Measurements from ENCODE around the gene CUL4A.

DNA sequence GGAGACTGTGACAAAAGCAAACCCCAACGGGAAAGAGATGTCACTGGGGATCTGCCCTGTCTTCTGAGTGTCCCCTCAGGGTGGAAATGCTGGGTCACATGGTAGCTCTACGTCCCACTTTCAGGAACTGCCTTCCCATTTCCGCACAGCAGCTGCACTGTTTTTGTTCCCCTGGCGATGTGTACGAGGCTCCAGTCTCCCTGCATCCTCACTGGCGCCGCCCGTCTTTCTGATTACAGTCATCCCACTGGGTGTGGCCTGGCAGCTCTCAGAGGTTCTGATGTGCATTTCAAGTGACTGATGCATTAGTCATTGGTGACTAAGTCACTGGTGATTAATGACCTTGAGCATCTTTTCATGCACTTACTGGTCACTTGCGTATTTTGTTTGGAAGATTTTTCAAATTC is 22.1 kb upstream of the CUL4A start:
- TF ChIP-seq, protein P1, sequence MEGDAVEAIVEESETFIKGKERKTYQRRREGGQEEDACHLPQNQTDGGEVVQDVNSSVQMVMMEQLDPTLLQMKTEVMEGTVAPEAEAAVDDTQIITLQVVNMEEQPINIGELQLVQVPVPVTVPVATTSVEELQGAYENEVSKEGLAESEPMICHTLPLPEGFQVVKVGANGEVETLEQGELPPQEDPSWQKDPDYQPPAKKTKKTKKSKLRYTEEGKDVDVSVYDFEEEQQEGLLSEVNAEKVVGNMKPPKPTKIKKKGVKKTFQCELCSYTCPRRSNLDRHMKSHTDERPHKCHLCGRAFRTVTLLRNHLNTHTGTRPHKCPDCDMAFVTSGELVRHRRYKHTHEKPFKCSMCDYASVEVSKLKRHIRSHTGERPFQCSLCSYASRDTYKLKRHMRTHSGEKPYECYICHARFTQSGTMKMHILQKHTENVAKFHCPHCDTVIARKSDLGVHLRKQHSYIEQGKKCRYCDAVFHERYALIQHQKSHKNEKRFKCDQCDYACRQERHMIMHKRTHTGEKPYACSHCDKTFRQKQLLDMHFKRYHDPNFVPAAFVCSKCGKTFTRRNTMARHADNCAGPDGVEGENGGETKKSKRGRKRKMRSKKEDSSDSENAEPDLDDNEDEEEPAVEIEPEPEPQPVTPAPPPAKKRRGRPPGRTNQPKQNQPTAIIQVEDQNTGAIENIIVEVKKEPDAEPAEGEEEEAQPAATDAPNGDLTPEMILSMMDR (IDR thresholded peaks at IDR 0.05): no peak
- TF ChIP-seq POLR2A (IDR thresholded peaks at IDR 0.05): no peak
